ENCODE results near the gene ACSM3. TPM values are rescaled to one million over a fixed set of nuclear protein-coding genes. Genes with fewer than 3 reads are reported as not detected.

ACSM3 gene
- total RNA-seq, 4 donors from 2014 or later, result 0.57 to 8.6 (median 3.8) TPM

- H3K36me3 ChIP-seq, result peaks cover 6 to 30% (median 26%) of the 10 kb centered on the region in 3 donors
- peak overlapping the region; percentile 94 to 99 (median 96) for H3K4me3 ChIP-seq
- intact Hi-C loops (cut with DNase I), result no loop called here
- H3K4me1 ChIP-seq, result peaks cover 14 to 32% (median 15%) of the 10 kb centered on the region in 3 donors
- no peaks in the 10 kb centered on the region for H3K9me3 ChIP-seq
- H3K27ac ChIP-seq, result peak overlapping the region; percentile 95 to 99 (median 99)
- DNase-seq, result peak; percentile 41
- no peaks in the 10 kb centered on the region for H3K27me3 ChIP-seq
- WGBS, 2 donors, result 0% methylated on average over 27 to 30 of the region's 36 CpGs
- TF ChIP-seq POLR2A (IDR thresholded peaks at IDR 0.05) (peak in 1 of 4 donors; percentile 4), CTCF (IDR thresholded peaks at IDR 0.05) (no peak)
Observed at GRCh38 chr16:20740901-20741521, 22.8 kb upstream of the ACSM3 start.

- no peaks in the 10 kb centered on the region for H3K9me3 ChIP-seq
- 9 to 25% methylated on average over 7 to 16 of the region's 42 CpGs for WGBS, 2 donors
- no peaks in the 10 kb centered on the region for H3K27me3 ChIP-seq
- peak; percentile 87 for DNase-seq
- TF ChIP-seq POLR2A (IDR thresholded peaks at IDR 0.05), result peak in 3 of 4 donors; percentile 16 to 86 (median 86)
- peak in 1 of 6 experiments; percentile 3 for TF ChIP-seq CTCF (IDR thresholded peaks at IDR 0.05)
- peak within 1 kb of the TSS; percentile 95 to 99 (median 99) for H3K27ac ChIP-seq
- intact Hi-C loops (cut with DNase I), result no loop called here
- H3K4me1 ChIP-seq, result peaks cover 14 to 32% (median 15%) of the 10 kb centered on the region in 3 donors
- H3K4me3 ChIP-seq, result peak within 1 kb of the TSS; percentile 94 to 99 (median 96)
- peaks cover 2 to 23% (median 18%) of the 10 kb centered on the region in 3 donors for H3K36me3 ChIP-seq
Observed at GRCh38 chr16:20741554-20742285, 22.1 kb upstream of the ACSM3 start, which contains the start of gene THUMPD1. Gene THUMPD1, minus strand, starts transcription at chr16:20741818. Its CDS starts 79 bp downstream, at chr16:20741739.

GRCh38 chr16:20743591-20743990, 20.2 kb upstream of the ACSM3 start:
- no peak for TF ChIP-seq POLR2A (IDR thresholded peaks at IDR 0.05)
- no peak for TF ChIP-seq CTCF (IDR thresholded peaks at IDR 0.05)
- Histone ChIP-seq H3K27me3 (no peaks in the 10 kb centered on the region), H3K4me3 (no peak overlapping the region), H3K36me3 (peaks cover 0 to 4% (median 0%) of the 10 kb centered on the region in 3 donors), H3K9me3 (peaks cover 0 to 11% (median 0%) of the 10 kb centered on the region in 3 donors), H3K27ac (no peak overlapping the region), H3K4me1 (peaks cover 14 to 29% (median 15%) of the 10 kb centered on the region in 3 donors)
- DNase-seq, result no peak
- intact Hi-C loops (cut with DNase I), result no loop called here

- TF ChIP-seq CTCF (IDR thresholded peaks at IDR 0.05) (no peak), POLR2A (IDR thresholded peaks at IDR 0.05) (no peak)
- no peaks in the 10 kb centered on the region for H3K27me3 ChIP-seq
- DNase-seq, result no peak
- no peaks in the 10 kb centered on the region for H3K36me3 ChIP-seq
- H3K27ac ChIP-seq, result no peak overlapping the region
- WGBS, 2 donors, result 64 to 73% methylated on average over 7 of the region's 7 CpGs
- peaks cover 6 to 15% (median 6%) of the 10 kb centered on the region in 3 donors for H3K4me1 ChIP-seq
- peaks cover 0 to 11% (median 0%) of the 10 kb centered on the region in 3 donors for H3K9me3 ChIP-seq
- H3K4me3 ChIP-seq, result no peak overlapping the region
- intact Hi-C loops (cut with DNase I), result no loop called here
Observed at GRCh38 chr16:20744922-20745440, 18.8 kb upstream of the ACSM3 start.

- intact Hi-C loops (cut with DNase I), result no loop called here
- DNase-seq, result no peak
- no peak overlapping the region for H3K4me3 ChIP-seq
- H3K36me3 ChIP-seq, result no peaks in the 10 kb centered on the region
- TF ChIP-seq CTCF (IDR thresholded peaks at IDR 0.05) (no peak), POLR2A (IDR thresholded peaks at IDR 0.05) (no peak)
- peaks cover 0 to 5% (median 0%) of the 10 kb centered on the region in 3 donors for H3K4me1 ChIP-seq
- WGBS, 2 donors, result 91 to 98% methylated on average over 3 of the region's 3 CpGs
- H3K27ac ChIP-seq, result peak overlapping the region in 1 of 4 donors; percentile 15
- H3K9me3 ChIP-seq, result peaks cover 0 to 11% (median 0%) of the 10 kb centered on the region in 3 donors
- H3K27me3 ChIP-seq, result no peaks in the 10 kb centered on the region
Observed at GRCh38 chr16:20746461-20746860, 17.4 kb upstream of the ACSM3 start.

All from esophagus squamous epithelium (tissue), 5 donors.